A549 (cell line): ENCODE data around the gene PRKAR2B.

Experiments used
- CTCF ChIP-seq: fragments of >200 bp; sonication (Bioruptor Twin); formaldehyde crosslinking; IDR thresholded peaks from 3 replicates; pipeline ENCODE4 v1.5.1; 2016
- EHMT2 ChIP-seq: fragments of 200-600 bp; sonication (generic); IDR thresholded peaks from 2 replicates; pipeline ENCODE4 v1.6.1; 2016; ENCODE audit warnings: antibody characterized with exemption, low read depth, mild to moderate bottlenecking, moderate library complexity
- EP300 ChIP-seq, 2 experiments: fragments of >200 bp; sonication (Bioruptor Twin); formaldehyde crosslinking; IDR thresholded peaks; 2 replicates in 1 of 2; 3 replicates in 1 of 2; pipeline ENCODE4 v1.6.1; 2016 to 2017
- ESRRA ChIP-seq: fragments of 150-350 bp; IDR thresholded peaks from 2 replicates; pipeline ENCODE4 v1.6.1; 2014; ENCODE audit warnings: mild to moderate bottlenecking, low read length, borderline replicate concordance
- JUNB ChIP-seq: fragments of >200 bp; sonication (Bioruptor Twin); formaldehyde crosslinking; IDR thresholded peaks from 2 replicates; pipeline ENCODE4 v1.6.1; 2016
- KDM1A ChIP-seq: fragments of 200-600 bp; sonication (generic); IDR thresholded peaks from 2 replicates; pipeline ENCODE4 v1.6.1; 2016; ENCODE audit warnings: low read depth, mild to moderate bottlenecking
- MAFK ChIP-seq: fragments of 450-650 bp; IDR thresholded peaks from 2 replicates; pipeline ENCODE4 v1.6.1; 2014; ENCODE audit not compliant: partially characterized antibody
- POLR2A ChIP-seq: IDR thresholded peaks from 2 replicates; pipeline ENCODE4 v1.6.1; 2012; ENCODE audit warnings: mild to moderate bottlenecking, low read length
- RAD21 ChIP-seq, 2 experiments: fragments of >200 bp in 1 of 2; sonication (Bioruptor Twin) in 1 of 2; formaldehyde crosslinking in 1 of 2; IDR thresholded peaks in 1 of 2; conservative IDR thresholded peaks in 1 of 2; 2 replicates in 1 of 2; 3 replicates in 1 of 2; pipeline ENCODE4 v1.6.1; 2012 to 2018; ENCODE audit warnings: inconsistent platforms in 1 of 2
- ZFP36 ChIP-seq: fragments of 450-650 bp; IDR thresholded peaks from 2 replicates; pipeline ENCODE4 v1.6.1; 2014; ENCODE audit warnings: borderline replicate concordance; ENCODE audit not compliant: partially characterized antibody
- ZNF302 ChIP-seq: fragments of 250-450 bp; sonication (Bioruptor Pico); IDR thresholded peaks from 2 replicates; pipeline ENCODE4 v1.9.0; 2021; ENCODE audit warnings: inconsistent platforms, mild to moderate bottlenecking, moderate library complexity

GRCh38 chr7:107024906-107025305, 19.6 kb upstream of the PRKAR2B start:
- TF ChIP-seq CTCF: no peak
- TF ChIP-seq POLR2A: no peak
- TF ChIP-seq EHMT2: no peak
- no peak for TF ChIP-seq ESRRA
- TF ChIP-seq MAFK: no peak
- TF ChIP-seq JUNB: no peak
- no peak for TF ChIP-seq RAD21 (conservative IDR thresholded peaks at IDR 0.05 in 1 of 2, IDR thresholded peaks at IDR 0.05 in 1 of 2)
- no peak for TF ChIP-seq ZNF302 (CRISPR knock-in tag)
- TF ChIP-seq EP300 (IDR thresholded peaks at IDR 0.05): no peak
- TF ChIP-seq KDM1A: no peak
- TF ChIP-seq ZFP36: no peak
